MG63 (cell line): Measurements from ENCODE around the gene CENPI. TPM values are rescaled to one million over a fixed set of nuclear protein-coding genes. Genes with fewer than 3 reads are reported as not detected.
"Not testable (repeated sequence)": the region's sequence is repeated elsewhere in the genome, so short reads cannot be mapped to it uniquely, and the experiment has no call there.

Experiments used
- DNase-seq: peaks from one replicate; pipeline ENCODE4 v3.0.0-alpha.2; 2020
- H3K27me3 ChIP-seq: fragments of 250-450 bp; sonication (Bioruptor Pico); 2 replicates; pipeline ENCODE4 v1.5.1; 2020; ENCODE audit warnings: mild to moderate bottlenecking, moderate library complexity
- H3K36me3 ChIP-seq: fragments of 250-450 bp; sonication (Bioruptor Pico); 2 replicates; pipeline ENCODE4 v1.5.1; 2020; ENCODE audit warnings: mild to moderate bottlenecking, moderate library complexity
- H3K4me3 ChIP-seq: fragments of 250-450 bp; sonication (Bioruptor Pico); 2 replicates; pipeline ENCODE4 v1.5.1; 2020; ENCODE audit warnings: mild to moderate bottlenecking, moderate library complexity
- H3K9me3 ChIP-seq: fragments of 250-450 bp; sonication (Bioruptor Pico); 2 replicates; pipeline ENCODE4 v1.5.1; 2020; ENCODE audit warnings: mild to moderate bottlenecking, moderate library complexity
- total RNA-seq: library from RNA; depleted of rRNA; stranded (reverse); fragments of >200 nt; shearing (Covaris generic); gene quantifications from 2 replicates; pipeline ENCODE4 v1.2.3, GENCODE V29; 2014; ENCODE audit warnings: low replicate concordance; rRNA removed

CENPI gene
- total RNA-seq = 21.9 and 24.4 TPM in 2 replicates

GRCh38 chrX:101097546-101098453 lies at the start of gene CENPI:
TSS of gene CENPI (plus strand) at chrX:101098204. CDS start at chrX:101101071, 2,867 bp downstream.
- DNase-seq = peak; percentile 92
- H3K27me3 ChIP-seq = no peaks in the 10 kb centered on the region
- no peaks in the 10 kb centered on the region for H3K9me3 ChIP-seq
- peak within 1 kb of the TSS; percentile 68 for H3K4me3 ChIP-seq
- no peaks in the 10 kb centered on the region; the same call in none of the 2 replicates for H3K36me3 ChIP-seq

GRCh38 chrX:101051153-101051548 lies 46.9 kb upstream of the CENPI start:
- Histone ChIP-seq H3K9me3 (no peaks in the 10 kb centered on the region), H3K27me3 (no peaks in the 10 kb centered on the region), H3K4me3 (peak overlapping the region; percentile 67), H3K36me3 (no peaks in the 10 kb centered on the region)
- DNase-seq = no peak

GRCh38 chrX:101051549-101052302 lies 46.3 kb upstream of the CENPI start, which contains the start of gene TRMT2B:
TSS of gene TRMT2B (minus strand) at chrX:101052111. CDS start at chrX:101042289, 9,822 bp downstream.
- DNase-seq = peak; percentile 80
- peak within 1 kb of the TSS; percentile 67 for H3K4me3 ChIP-seq
- no peaks in the 10 kb centered on the region for H3K9me3 ChIP-seq
- H3K36me3 ChIP-seq = no peaks in the 10 kb centered on the region
- no peaks in the 10 kb centered on the region for H3K27me3 ChIP-seq

GRCh38 chrX:101056551-101056950 lies 41.5 kb upstream of the CENPI start:
- not testable (repeated sequence) for H3K4me3 ChIP-seq, DNase-seq, H3K36me3 ChIP-seq, H3K9me3 ChIP-seq, H3K27me3 ChIP-seq

GRCh38 chrX:101057093-101057714 lies 40.8 kb upstream of the CENPI start:
- H3K36me3 ChIP-seq = no peaks in the 10 kb centered on the region
- DNase-seq = no peak
- H3K9me3 ChIP-seq = no peaks in the 10 kb centered on the region
- no peak overlapping the region for H3K4me3 ChIP-seq
- H3K27me3 ChIP-seq = no peaks in the 10 kb centered on the region

- H3K27me3 ChIP-seq = no peaks in the 10 kb centered on the region
- DNase-seq = no peak
- H3K36me3 ChIP-seq = no peaks in the 10 kb centered on the region
- H3K4me3 ChIP-seq = no peak overlapping the region
- H3K9me3 ChIP-seq = no peaks in the 10 kb centered on the region
Measured at GRCh38 chrX:101062176-101062575, 35.8 kb upstream of the CENPI start.

- no peaks in the 10 kb centered on the region for H3K36me3 ChIP-seq
- no peak for DNase-seq
- H3K4me3 ChIP-seq = no peak overlapping the region
- no peaks in the 10 kb centered on the region for H3K9me3 ChIP-seq
- no peaks in the 10 kb centered on the region for H3K27me3 ChIP-seq
Measured at GRCh38 chrX:101071582-101071981, 26.4 kb upstream of the CENPI start.

GRCh38 chrX:101078716-101079598 lies 19.0 kb upstream of the CENPI start, which contains the start of gene TMEM35A:
TSS of gene TMEM35A (plus strand) at chrX:101078879. CDS start at chrX:101079003, 124 bp downstream.
- Histone ChIP-seq H3K9me3 (no peaks in the 10 kb centered on the region), H3K27me3 (no peaks in the 10 kb centered on the region), H3K36me3 (no peaks in the 10 kb centered on the region), H3K4me3 (no peak within 1 kb of the TSS)
- DNase-seq = no peak

- no peak for DNase-seq
- H3K9me3 ChIP-seq = no peaks in the 10 kb centered on the region
- no peak overlapping the region for H3K4me3 ChIP-seq
- no peaks in the 10 kb centered on the region for H3K27me3 ChIP-seq
- no peaks in the 10 kb centered on the region for H3K36me3 ChIP-seq
Measured at GRCh38 chrX:101079736-101080270, 18.2 kb upstream of the CENPI start.

GRCh38 chrX:101080326-101081124 lies 17.5 kb upstream of the CENPI start:
- Histone ChIP-seq H3K36me3 (no peaks in the 10 kb centered on the region), H3K9me3 (no peaks in the 10 kb centered on the region), H3K27me3 (no peaks in the 10 kb centered on the region), H3K4me3 (no peak overlapping the region)
- no peak for DNase-seq

- Histone ChIP-seq H3K4me3 (no peak overlapping the region), H3K27me3 (no peaks in the 10 kb centered on the region), H3K9me3 (no peaks in the 10 kb centered on the region), H3K36me3 (no peaks in the 10 kb centered on the region)
- no peak for DNase-seq
Measured at GRCh38 chrX:101081231-101081630, 16.8 kb upstream of the CENPI start.

- Histone ChIP-seq H3K4me3 (no peak overlapping the region), H3K27me3 (no peaks in the 10 kb centered on the region), H3K36me3 (no peaks in the 10 kb centered on the region), H3K9me3 (no peaks in the 10 kb centered on the region)
- DNase-seq = no peak
Measured at GRCh38 chrX:101091817-101092216, 6.2 kb upstream of the CENPI start.

- H3K36me3 ChIP-seq = peaks cover 9% of the 10 kb centered on the region
- no peaks in the 10 kb centered on the region for H3K27me3 ChIP-seq
- no peak overlapping the region for H3K4me3 ChIP-seq
- H3K9me3 ChIP-seq = no peaks in the 10 kb centered on the region
- no peak for DNase-seq
Measured at GRCh38 chrX:101108284-101108683, 10.3 kb downstream of the CENPI start.

- Histone ChIP-seq H3K9me3 (no peaks in the 10 kb centered on the region), H3K36me3 (peaks cover 4% of the 10 kb centered on the region; the same call in 1 of the 2 replicates), H3K4me3 (no peak overlapping the region), H3K27me3 (no peaks in the 10 kb centered on the region)
- DNase-seq = no peak
Measured at GRCh38 chrX:101117701-101118100, 19.7 kb downstream of the CENPI start.

- Histone ChIP-seq H3K27me3 (no peaks in the 10 kb centered on the region), H3K9me3 (no peaks in the 10 kb centered on the region), H3K4me3 (no peak overlapping the region), H3K36me3 (peaks cover 11% of the 10 kb centered on the region)
- DNase-seq = no peak
Measured at GRCh38 chrX:101136235-101136634, 38.2 kb downstream of the CENPI start.
